Lower leg skin (tissue), 3 donors: ENCODE measurements around the gene NSUN2.

Experiments
- POLR2A ChIP-seq, 2 donors: fragments of 450-650 bp; IDR thresholded peaks; one replicate each; pipeline ENCODE4 v1.6.1; 2016 to 2017; ENCODE audit warnings: antibody characterized with exemption in 2 of 2, mild to moderate bottlenecking in 1 of 2, moderate library complexity in 1 of 2
- TF ChIP-seq, protein P1 (sequence below), 3 donors: fragments of 450-650 bp; IDR thresholded peaks; one replicate each; pipeline ENCODE4 v1.5.1; 2016; ENCODE audit warnings: antibody characterized with exemption in 3 of 3, mild to moderate bottlenecking in 3 of 3, moderate library complexity in 2 of 3

- no peak for TF ChIP-seq POLR2A (IDR thresholded peaks at IDR 0.05)
- TF ChIP-seq, protein P1, sequence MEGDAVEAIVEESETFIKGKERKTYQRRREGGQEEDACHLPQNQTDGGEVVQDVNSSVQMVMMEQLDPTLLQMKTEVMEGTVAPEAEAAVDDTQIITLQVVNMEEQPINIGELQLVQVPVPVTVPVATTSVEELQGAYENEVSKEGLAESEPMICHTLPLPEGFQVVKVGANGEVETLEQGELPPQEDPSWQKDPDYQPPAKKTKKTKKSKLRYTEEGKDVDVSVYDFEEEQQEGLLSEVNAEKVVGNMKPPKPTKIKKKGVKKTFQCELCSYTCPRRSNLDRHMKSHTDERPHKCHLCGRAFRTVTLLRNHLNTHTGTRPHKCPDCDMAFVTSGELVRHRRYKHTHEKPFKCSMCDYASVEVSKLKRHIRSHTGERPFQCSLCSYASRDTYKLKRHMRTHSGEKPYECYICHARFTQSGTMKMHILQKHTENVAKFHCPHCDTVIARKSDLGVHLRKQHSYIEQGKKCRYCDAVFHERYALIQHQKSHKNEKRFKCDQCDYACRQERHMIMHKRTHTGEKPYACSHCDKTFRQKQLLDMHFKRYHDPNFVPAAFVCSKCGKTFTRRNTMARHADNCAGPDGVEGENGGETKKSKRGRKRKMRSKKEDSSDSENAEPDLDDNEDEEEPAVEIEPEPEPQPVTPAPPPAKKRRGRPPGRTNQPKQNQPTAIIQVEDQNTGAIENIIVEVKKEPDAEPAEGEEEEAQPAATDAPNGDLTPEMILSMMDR (IDR thresholded peaks at IDR 0.05) = no peak
Observed at GRCh38 chr5:6603643-6604042, 29.2 kb downstream of the NSUN2 start.
